Measurements from ENCODE around the gene KLK7.

The KLK7 gene

GRCh38 chr19:50949861-50950260 lies 33.9 kb downstream of the KLK7 start:
- TF ChIP-seq NFIC (IDR thresholded peaks at IDR 0.05) (no peak), CREB1 (IDR thresholded peaks at IDR 0.05; ENCODE audit: low read depth) (no peak), MAX (IDR thresholded peaks at IDR 0.05) (no peak), TEAD4 (IDR thresholded peaks at IDR 0.05) (no peak), RAD21 (IDR thresholded peaks at IDR 0.05; ENCODE audit: low read depth) (no peak), FOXM1 (IDR thresholded peaks at IDR 0.05; ENCODE audit: borderline replicate concordance, low read depth) (no peak), USF1 (IDR thresholded peaks at IDR 0.05) (no peak), TCF12 (IDR thresholded peaks at IDR 0.05; ENCODE audit: low read depth) (no peak)
- TF ChIP-seq, protein P1, sequence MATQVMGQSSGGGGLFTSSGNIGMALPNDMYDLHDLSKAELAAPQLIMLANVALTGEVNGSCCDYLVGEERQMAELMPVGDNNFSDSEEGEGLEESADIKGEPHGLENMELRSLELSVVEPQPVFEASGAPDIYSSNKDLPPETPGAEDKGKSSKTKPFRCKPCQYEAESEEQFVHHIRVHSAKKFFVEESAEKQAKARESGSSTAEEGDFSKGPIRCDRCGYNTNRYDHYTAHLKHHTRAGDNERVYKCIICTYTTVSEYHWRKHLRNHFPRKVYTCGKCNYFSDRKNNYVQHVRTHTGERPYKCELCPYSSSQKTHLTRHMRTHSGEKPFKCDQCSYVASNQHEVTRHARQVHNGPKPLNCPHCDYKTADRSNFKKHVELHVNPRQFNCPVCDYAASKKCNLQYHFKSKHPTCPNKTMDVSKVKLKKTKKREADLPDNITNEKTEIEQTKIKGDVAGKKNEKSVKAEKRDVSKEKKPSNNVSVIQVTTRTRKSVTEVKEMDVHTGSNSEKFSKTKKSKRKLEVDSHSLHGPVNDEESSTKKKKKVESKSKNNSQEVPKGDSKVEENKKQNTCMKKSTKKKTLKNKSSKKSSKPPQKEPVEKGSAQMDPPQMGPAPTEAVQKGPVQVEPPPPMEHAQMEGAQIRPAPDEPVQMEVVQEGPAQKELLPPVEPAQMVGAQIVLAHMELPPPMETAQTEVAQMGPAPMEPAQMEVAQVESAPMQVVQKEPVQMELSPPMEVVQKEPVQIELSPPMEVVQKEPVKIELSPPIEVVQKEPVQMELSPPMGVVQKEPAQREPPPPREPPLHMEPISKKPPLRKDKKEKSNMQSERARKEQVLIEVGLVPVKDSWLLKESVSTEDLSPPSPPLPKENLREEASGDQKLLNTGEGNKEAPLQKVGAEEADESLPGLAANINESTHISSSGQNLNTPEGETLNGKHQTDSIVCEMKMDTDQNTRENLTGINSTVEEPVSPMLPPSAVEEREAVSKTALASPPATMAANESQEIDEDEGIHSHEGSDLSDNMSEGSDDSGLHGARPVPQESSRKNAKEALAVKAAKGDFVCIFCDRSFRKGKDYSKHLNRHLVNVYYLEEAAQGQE (IDR thresholded peaks at IDR 0.05; ENCODE audit: low read depth): no peak

GRCh38 chr19:50947123-50947522 lies 36.6 kb downstream of the KLK7 start:
- TF ChIP-seq TAF1 (IDR thresholded peaks at IDR 0.05; ENCODE audit: low read depth) (no peak), CREB1 (IDR thresholded peaks at IDR 0.05; ENCODE audit: low read depth) (no peak), YY1 (IDR thresholded peaks at IDR 0.05; ENCODE audit: low read depth) (no peak), NFIC (IDR thresholded peaks at IDR 0.05) (no peak), TCF12 (IDR thresholded peaks at IDR 0.05; ENCODE audit: low read depth) (no peak)

DNA sequence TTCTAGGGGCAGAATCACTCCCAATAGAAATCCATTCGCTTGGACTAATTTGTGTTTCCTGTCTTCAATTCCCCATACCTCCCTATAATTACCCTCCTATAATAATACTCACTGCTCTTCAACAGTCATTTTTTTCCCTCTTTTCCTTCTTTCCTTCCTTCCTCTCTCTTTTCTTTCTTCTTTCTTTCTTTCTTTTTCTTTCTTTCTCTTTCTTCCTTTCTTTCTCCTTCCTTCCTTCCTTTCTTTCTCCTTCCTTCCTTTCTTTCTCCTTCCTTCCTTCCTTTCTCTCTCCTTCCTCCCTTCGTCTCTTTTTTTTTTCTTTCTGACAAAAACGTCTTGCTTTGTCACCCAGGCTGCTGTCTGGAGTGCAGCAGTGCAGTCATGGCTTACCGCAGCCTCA lies 38.9 kb downstream of the KLK7 start:
- TF ChIP-seq, protein P1 (IDR thresholded peaks at IDR 0.05; ENCODE audit: low read depth): no peak
- TF ChIP-seq TEAD4 (IDR thresholded peaks at IDR 0.05) (no peak), YY1 (IDR thresholded peaks at IDR 0.05; ENCODE audit: low read depth) (no peak), ZBTB7A (IDR thresholded peaks at IDR 0.05; ENCODE audit: low read depth) (no peak), EGR1 (IDR thresholded peaks at IDR 0.05) (no peak), MAX (IDR thresholded peaks at IDR 0.05) (no peak)

DNA sequence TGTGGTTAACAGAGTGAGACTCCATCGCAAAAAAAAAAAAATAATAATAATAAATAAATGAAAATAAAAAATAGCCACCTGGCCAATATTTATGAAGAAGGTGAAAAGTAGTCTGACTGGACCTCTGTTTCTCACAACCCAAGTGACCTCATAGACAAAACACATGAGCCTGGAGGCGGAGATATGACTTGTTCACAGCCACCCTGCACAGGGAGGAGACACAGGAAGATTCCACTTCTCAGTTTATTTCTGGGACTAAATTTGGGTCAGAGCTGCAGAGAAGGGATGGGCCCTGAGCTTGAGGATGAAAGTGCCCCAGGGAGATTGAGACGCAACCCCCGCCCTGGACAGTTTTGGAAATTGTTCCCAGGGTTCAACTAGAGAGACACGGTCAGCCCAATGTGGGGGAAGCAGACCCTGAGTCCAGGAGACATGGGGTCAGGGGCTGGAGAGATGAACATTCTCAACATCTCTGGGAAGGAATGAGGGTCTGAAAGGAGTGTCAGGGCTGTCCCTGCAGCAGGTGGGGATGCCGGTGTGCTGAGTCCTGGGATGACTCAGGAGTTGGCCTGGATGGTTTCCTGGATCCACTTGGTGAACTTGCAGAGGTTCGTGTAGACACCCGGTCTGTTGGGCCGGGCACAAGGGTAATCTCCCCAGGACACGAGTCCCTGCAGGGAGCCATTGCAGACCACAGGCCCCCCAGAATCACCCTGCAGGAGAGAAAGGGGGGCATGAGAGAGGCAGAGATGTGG lies 40.5 kb downstream of the KLK7 start:
- no peak for TF ChIP-seq EP300 (IDR thresholded peaks at IDR 0.05; ENCODE audit: borderline replicate concordance)
- TF ChIP-seq TCF12 (IDR thresholded peaks at IDR 0.05; ENCODE audit: low read depth): no peak
- TF ChIP-seq, protein P1 (IDR thresholded peaks at IDR 0.05; ENCODE audit: low read depth): no peak
- no peak for TF ChIP-seq EGR1 (IDR thresholded peaks at IDR 0.05)
- no peak for TF ChIP-seq TAF1 (IDR thresholded peaks at IDR 0.05; ENCODE audit: low read depth)
- TF ChIP-seq YY1 (IDR thresholded peaks at IDR 0.05; ENCODE audit: low read depth): no peak
- no peak for TF ChIP-seq MAX (IDR thresholded peaks at IDR 0.05)
- TF ChIP-seq USF1 (IDR thresholded peaks at IDR 0.05): no peak
- TF ChIP-seq RAD21 (IDR thresholded peaks at IDR 0.05; ENCODE audit: low read depth): no peak
- no peak for TF ChIP-seq TEAD4 (IDR thresholded peaks at IDR 0.05)
- no peak for TF ChIP-seq NFIC (IDR thresholded peaks at IDR 0.05)
- TF ChIP-seq CEBPB (IDR thresholded peaks at IDR 0.05): no peak
- TF ChIP-seq FOXM1 (IDR thresholded peaks at IDR 0.05; ENCODE audit: borderline replicate concordance, low read depth): no peak
- TF ChIP-seq ZBTB7A (IDR thresholded peaks at IDR 0.05; ENCODE audit: low read depth): no peak
- TF ChIP-seq CREB1 (IDR thresholded peaks at IDR 0.05; ENCODE audit: low read depth): no peak

Measured in Ishikawa (cell line).